ENCODE data around the gene VWA3B. TPM values are rescaled to one million over a fixed set of nuclear protein-coding genes. Genes with fewer than 3 reads are reported as not detected.

The VWA3B gene
- total RNA-seq, 4 donors from 2014 or later: not detected

DNA sequence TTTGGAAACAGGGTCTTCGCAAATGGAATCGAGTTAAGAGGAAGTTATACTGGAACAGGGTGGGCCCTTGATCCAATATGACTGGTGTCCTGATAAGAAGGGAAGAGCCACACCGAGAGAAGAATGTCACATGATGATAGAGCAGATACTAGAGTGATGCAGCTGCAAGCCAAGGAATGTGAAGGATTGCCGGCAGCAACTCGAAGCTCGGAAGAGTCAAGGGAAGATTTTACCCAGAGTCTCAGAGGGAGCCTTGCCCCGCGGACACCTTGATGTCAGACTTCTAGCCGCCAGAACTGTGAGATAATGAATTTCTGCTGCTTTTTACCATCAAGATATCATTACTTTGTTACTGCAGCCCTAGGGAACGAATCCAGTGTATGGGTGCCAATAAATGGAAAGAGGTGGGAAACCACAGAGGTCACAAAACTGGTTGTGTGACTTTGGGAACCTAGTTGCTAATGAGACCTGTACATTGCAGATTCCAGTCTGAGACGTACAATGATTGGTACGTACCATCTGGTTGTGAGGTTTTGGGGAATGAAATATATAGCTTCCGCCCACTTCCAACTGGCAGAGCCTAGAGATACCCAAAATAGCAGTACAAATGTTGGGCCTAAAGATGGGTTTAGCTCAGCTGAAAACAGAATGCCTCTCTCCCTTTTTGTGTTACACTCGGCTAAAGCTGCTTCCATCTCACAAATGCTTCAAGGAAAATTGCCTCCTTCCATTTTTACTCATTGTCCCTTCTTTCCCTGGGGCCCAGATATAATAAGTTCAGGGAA lies 28.6 kb upstream of the VWA3B start:
- Histone ChIP-seq H3K36me3 (no peaks in the 10 kb centered on the region), H3K4me1 (no peaks in the 10 kb centered on the region), H3K9me3 (no peaks in the 10 kb centered on the region), H3K27me3 (peaks cover 0 to 5% (median 0%) of the 10 kb centered on the region in 4 donors), H3K27ac (no peak overlapping the region), H3K4me3 (no peak overlapping the region)
- 88 to 90% methylated on average over 10 to 13 of the region's 14 CpGs for WGBS, 2 donors
- no peak for DNase-seq
- intact Hi-C loops (cut with DNase I): no loop called here
- TF ChIP-seq POLR2A (IDR thresholded peaks at IDR 0.05): no peak
- TF ChIP-seq, protein P1, sequence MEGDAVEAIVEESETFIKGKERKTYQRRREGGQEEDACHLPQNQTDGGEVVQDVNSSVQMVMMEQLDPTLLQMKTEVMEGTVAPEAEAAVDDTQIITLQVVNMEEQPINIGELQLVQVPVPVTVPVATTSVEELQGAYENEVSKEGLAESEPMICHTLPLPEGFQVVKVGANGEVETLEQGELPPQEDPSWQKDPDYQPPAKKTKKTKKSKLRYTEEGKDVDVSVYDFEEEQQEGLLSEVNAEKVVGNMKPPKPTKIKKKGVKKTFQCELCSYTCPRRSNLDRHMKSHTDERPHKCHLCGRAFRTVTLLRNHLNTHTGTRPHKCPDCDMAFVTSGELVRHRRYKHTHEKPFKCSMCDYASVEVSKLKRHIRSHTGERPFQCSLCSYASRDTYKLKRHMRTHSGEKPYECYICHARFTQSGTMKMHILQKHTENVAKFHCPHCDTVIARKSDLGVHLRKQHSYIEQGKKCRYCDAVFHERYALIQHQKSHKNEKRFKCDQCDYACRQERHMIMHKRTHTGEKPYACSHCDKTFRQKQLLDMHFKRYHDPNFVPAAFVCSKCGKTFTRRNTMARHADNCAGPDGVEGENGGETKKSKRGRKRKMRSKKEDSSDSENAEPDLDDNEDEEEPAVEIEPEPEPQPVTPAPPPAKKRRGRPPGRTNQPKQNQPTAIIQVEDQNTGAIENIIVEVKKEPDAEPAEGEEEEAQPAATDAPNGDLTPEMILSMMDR (IDR thresholded peaks at IDR 0.05): no peak

DNA sequence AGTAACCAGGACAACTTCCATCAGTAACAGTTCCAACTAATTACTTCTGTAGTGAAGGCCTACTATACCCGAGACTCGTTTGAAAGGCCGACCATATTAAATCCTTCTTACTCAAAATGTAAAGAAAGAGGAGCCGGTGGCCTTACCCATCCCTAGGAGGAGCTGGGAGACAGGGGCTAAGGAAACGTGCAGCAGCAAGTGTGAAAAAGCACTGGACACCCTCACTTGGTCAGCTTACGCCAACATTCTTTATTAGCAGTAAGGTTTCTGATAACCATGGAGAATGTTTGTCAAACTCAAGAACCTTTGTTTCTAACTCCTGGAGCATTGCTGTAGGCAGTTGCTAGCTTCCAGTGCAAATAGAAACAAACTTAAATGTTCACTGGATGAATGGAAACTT lies 26.7 kb upstream of the VWA3B start:
- Histone ChIP-seq H3K36me3 (no peaks in the 10 kb centered on the region), H3K27me3 (peaks cover 0 to 8% (median 0%) of the 10 kb centered on the region in 4 donors), H3K4me3 (no peak overlapping the region), H3K27ac (no peak overlapping the region), H3K9me3 (no peaks in the 10 kb centered on the region), H3K4me1 (no peaks in the 10 kb centered on the region)
- intact Hi-C loops (cut with DNase I): no loop called here
- TF ChIP-seq, protein P1 (IDR thresholded peaks at IDR 0.05): no peak
- TF ChIP-seq POLR2A (IDR thresholded peaks at IDR 0.05): no peak
- no peak for DNase-seq
- WGBS, 2 donors: 76 to 84% methylated on average over 6 of the region's 6 CpGs

DNA sequence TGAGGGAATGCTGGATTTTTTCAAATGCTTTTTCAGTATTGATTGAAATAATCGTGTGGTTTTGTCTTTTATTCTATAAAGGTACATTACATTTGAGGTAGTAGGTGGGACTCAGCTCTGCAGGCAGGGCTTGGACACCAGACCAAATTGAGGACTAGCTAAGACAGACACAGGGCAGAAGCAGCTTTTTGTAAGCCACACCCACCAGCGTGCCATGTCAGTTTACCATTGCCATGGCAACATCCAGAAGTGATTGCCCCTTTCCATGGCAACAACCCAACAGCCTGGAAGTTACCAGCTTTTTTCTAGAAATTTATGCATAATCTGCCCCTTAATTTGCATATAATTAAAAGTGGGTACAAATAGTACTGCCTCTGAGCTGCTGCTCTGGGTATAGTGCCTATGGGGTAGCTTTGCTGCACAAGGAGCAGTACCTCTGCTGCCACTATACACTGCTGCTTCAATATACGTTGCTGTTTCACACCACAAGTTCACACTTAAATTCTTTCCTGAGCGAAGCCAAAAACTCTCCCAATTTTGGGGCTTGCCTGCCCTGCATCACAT lies 23.6 kb upstream of the VWA3B start:
- TF ChIP-seq POLR2A (IDR thresholded peaks at IDR 0.05): no peak
- TF ChIP-seq, protein P1 (IDR thresholded peaks at IDR 0.05): no peak
- no peak overlapping the region for H3K4me3 ChIP-seq
- no peaks in the 10 kb centered on the region for H3K36me3 ChIP-seq
- no peaks in the 10 kb centered on the region for H3K9me3 ChIP-seq
- H3K27ac ChIP-seq: no peak overlapping the region
- no peak for DNase-seq
- H3K27me3 ChIP-seq: peaks cover 0 to 8% (median 0%) of the 10 kb centered on the region in 4 donors
- intact Hi-C loops (cut with DNase I): no loop called here
- 49 to 69% methylated on average over 4 of the region's 4 CpGs for WGBS, 2 donors
- H3K4me1 ChIP-seq: no peaks in the 10 kb centered on the region

DNA sequence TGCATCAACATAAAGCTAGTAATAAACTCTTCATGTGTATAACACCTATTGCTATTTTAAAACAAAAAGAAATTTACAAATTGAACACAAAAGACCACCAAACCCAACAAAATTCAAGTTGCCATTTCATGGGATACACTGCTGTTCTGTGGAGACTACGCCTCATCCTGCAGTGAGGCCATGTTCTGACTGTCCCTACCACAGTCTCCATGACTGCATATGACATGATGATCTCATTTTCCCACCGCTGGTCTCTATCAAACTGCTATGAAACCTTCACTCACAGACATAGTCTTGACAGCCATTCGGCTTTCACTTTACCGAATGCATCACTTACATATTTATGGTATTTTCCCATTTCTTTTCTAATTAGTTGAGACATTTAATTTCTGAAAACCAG lies 21.2 kb upstream of the VWA3B start:
- no peak for TF ChIP-seq POLR2A (IDR thresholded peaks at IDR 0.05)
- TF ChIP-seq, protein P1 (IDR thresholded peaks at IDR 0.05): no peak

DNA sequence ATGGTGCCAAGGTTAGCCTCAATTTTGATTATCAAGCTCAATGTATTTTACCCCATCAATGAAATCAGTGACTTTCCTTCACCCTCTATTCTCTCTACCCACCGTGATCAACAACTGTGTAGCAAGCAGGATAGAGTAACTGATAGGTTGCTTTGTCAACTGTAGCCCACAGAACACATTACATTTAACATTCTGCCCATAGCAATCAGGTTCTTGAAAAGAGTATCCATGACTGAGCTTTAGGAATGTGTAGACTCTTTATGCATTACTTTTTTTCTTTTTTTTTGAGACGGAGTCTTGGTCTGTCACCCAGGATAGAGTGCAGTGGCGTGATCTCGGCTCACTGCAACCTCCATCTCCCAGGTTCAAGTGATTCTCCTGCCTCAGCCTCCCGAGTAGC lies 19.8 kb upstream of the VWA3B start:
- H3K9me3 ChIP-seq: no peaks in the 10 kb centered on the region
- intact Hi-C loops (cut with DNase I): no loop called here
- WGBS, 2 donors: 85 to 93% methylated on average over 5 of the region's 5 CpGs
- no peak overlapping the region for H3K4me3 ChIP-seq
- DNase-seq: no peak
- H3K4me1 ChIP-seq: no peaks in the 10 kb centered on the region
- TF ChIP-seq, protein P1 (IDR thresholded peaks at IDR 0.05): no peak
- TF ChIP-seq POLR2A (IDR thresholded peaks at IDR 0.05): no peak
- no peak overlapping the region for H3K27ac ChIP-seq
- no peaks in the 10 kb centered on the region for H3K36me3 ChIP-seq
- H3K27me3 ChIP-seq: peaks cover 0 to 8% (median 0%) of the 10 kb centered on the region in 4 donors

More for the DNA sequence above, 21.2 kb upstream of the VWA3B start:
- no peaks in the 10 kb centered on the region for H3K4me1 ChIP-seq
- H3K4me3 ChIP-seq: no peak overlapping the region
- WGBS, 2 donors: 89 to 91% methylated on average over 4 of the region's 4 CpGs
- intact Hi-C loops (cut with DNase I): no loop called here
- no peaks in the 10 kb centered on the region for H3K9me3 ChIP-seq
- H3K27ac ChIP-seq: no peak overlapping the region
- no peak for DNase-seq
- H3K27me3 ChIP-seq: peaks cover 0 to 8% (median 0%) of the 10 kb centered on the region in 4 donors
- H3K36me3 ChIP-seq: no peaks in the 10 kb centered on the region

Measured in esophagus squamous epithelium (tissue), 5 donors.